Measurements from ENCODE around the gene KATNIP.

The KATNIP gene

GRCh38 chr16:27585200-27585599 is 35.3 kb downstream of the KATNIP start:
- no peak for DNase-seq

GRCh38 chr16:27586711-27587110 is 36.8 kb downstream of the KATNIP start:
- DNase-seq = no peak

GRCh38 chr16:27588057-27588456 is 38.1 kb downstream of the KATNIP start:
- no peak for DNase-seq

DNA sequence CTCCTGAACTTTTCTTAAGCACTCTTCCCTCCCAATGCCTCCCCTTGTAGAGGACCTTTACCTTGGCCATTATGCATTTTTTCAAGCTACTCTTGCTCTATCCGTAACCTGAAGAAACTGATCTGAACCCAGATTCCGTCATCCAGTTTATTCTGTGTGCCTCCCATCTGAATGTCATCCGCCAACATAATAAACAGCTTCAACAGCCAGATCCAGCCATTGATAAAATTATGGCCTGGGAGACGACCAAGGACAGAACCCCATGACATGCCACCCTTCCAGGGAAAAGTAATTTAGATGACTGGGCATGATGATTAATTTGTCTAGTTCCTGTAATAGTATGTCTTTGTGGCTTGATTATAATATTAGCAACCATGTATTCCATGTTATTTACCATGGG is 41.9 kb downstream of the KATNIP start:
- DNase-seq = no peak

- no peak for DNase-seq
Observed at GRCh38 chr16:27595475-27595874, 45.5 kb downstream of the KATNIP start.

- DNase-seq = no peak
Observed at GRCh38 chr16:27595993-27596392, 46.0 kb downstream of the KATNIP start.

GRCh38 chr16:27596411-27596810 is 46.5 kb downstream of the KATNIP start:
- DNase-seq = no peak

- DNase-seq = no peak
Observed at GRCh38 chr16:27597361-27597760, 47.4 kb downstream of the KATNIP start.

DNA sequence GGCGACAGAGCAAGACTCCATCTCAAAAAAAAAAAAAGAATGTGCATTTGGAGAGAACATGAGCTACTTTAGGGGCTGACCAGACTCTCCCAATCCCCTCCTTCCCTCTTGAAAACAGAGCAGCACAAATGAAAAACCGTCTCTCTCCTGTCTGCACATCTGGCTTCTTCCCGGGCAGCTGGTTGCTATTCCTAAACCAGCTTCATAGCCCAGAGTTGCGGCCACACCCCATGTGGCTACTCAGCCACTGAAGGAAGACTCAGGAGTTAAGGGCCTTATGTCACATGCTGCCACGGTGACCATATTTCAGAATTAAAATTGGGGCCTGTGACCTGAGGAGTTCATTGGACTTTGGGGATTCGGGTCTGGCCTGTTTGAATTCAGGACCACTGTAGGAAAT is 48.3 kb downstream of the KATNIP start:
- DNase-seq = no peak

DNA sequence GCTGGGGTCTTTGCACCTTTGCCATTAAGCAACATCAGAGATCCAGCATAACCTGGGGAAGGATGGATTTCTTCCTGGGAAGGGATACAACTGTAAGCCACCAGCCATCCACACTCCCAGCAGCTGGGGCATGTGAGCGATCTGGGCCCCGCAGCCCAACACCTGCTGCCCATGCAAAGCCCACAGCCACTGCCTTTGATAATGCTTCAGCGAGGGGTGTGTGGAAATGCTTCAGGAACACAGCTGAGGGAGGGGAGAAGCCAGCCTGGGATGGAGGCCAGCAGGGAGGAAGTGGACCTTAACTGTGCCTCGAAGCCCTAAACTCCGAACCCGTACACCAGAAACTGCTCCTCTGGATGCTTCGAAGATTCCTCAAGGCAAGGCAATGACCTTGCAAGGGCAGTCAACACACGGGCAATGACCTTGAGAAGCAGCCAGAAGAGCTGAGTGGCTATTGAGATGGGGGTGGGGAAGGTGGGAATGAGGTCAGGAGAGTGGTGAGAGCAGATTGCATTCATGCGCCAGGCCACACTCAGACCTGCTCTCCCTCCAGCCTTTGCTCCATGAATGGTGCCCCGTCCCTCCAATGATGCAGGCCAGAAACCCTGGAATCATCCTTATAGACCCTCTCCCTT is 49.1 kb downstream of the KATNIP start:
- DNase-seq = no peak

DNA sequence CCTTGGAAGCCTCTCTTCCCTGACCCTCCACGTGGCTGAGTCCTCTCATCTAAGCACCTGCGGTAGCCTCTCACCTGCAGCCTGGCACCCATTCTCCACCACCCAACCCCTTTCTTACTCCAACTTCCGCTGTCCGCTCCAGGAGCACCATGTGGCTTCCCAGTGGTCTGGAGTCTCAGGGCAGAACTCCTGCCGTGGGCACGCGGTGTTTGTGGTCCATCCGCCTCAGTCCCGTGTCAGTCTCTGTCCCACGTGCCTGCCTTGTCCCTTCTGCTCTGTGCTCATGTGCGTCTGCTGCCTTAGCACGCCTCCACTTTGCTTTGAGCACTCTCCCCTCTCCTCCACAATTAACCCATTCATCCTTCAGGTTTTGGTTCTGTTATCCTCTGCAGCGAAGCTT is 49.7 kb downstream of the KATNIP start:
- no peak for DNase-seq
